Kidney epithelial cell (primary cell): Measurements from ENCODE around the gene SPAG17. TPM values are rescaled to one million over a fixed set of nuclear protein-coding genes. Genes with fewer than 3 reads are reported as not detected.
A peak's percentile ranks its signal among the peaks of the same experiment; 100 is the strongest.
"Not testable (repeated sequence)": the region's sequence is repeated elsewhere in the genome, so short reads cannot be mapped to it uniquely, and the experiment has no call there.

Experiments used
- DNase-seq: peaks from one replicate; pipeline ENCODE4 v3.0.0-alpha.2; 2010; ENCODE audit warnings: low read depth
- H3K27me3 ChIP-seq: 2 replicates; pipeline ENCODE4 v1.6.0; 2011; ENCODE audit warnings: low read length; ENCODE audit not compliant: control insufficient read depth, insufficient read depth
- H3K36me3 ChIP-seq: 2 replicates; pipeline ENCODE4 v1.5.1; 2011; ENCODE audit warnings: low read length; ENCODE audit not compliant: control insufficient read depth, insufficient read depth
- H3K4me3 ChIP-seq: 2 replicates; pipeline ENCODE4 v1.5.1; 2011; ENCODE audit warnings: low read depth, mild to moderate bottlenecking, control low read depth, low read length
- total RNA-seq: library from RNA; depleted of rRNA; stranded (reverse); fragments of >200 nt; gene quantifications from 2 replicates; pipeline ENCODE4 v1.2.3, GENCODE V29; 2015
- TF ChIP-seq, protein P1 (sequence below): IDR thresholded peaks from 2 replicates; pipeline ENCODE4 v1.5.1; 2011; ENCODE audit warnings: mild to moderate bottlenecking, moderate library complexity, low read length, control low read depth, inconsistent platforms; ENCODE audit not compliant: insufficient read depth, poor library complexity, severe bottlenecking

The SPAG17 gene
- total RNA-seq, 1 donor from 2014 or later = 0.13 TPM

DNA sequence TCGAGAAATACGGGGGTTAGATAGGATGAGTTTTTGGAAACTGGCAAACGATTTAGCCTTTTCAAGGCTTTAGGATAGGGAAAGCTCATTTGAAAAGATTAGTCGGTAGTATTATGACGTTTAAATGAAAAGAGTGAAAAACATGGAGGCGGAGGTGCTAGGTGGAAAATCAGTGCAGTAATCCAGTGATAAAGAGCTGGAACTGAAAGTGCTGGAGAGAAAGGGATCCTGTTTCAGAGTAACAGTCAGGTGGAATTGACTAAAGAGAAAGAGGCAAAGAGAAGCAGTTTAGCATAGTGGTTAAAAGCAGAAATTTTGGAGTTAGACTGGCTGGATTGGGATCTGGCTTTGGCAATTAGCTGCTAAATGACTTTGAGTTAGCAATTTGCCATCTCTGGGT is 254.5 kb downstream of the SPAG17 start:
- Histone ChIP-seq H3K4me3 (peak overlapping the region; percentile 69), H3K36me3 (no peaks in the 10 kb centered on the region), H3K27me3 (no peaks in the 10 kb centered on the region)
- TF ChIP-seq, protein P1, sequence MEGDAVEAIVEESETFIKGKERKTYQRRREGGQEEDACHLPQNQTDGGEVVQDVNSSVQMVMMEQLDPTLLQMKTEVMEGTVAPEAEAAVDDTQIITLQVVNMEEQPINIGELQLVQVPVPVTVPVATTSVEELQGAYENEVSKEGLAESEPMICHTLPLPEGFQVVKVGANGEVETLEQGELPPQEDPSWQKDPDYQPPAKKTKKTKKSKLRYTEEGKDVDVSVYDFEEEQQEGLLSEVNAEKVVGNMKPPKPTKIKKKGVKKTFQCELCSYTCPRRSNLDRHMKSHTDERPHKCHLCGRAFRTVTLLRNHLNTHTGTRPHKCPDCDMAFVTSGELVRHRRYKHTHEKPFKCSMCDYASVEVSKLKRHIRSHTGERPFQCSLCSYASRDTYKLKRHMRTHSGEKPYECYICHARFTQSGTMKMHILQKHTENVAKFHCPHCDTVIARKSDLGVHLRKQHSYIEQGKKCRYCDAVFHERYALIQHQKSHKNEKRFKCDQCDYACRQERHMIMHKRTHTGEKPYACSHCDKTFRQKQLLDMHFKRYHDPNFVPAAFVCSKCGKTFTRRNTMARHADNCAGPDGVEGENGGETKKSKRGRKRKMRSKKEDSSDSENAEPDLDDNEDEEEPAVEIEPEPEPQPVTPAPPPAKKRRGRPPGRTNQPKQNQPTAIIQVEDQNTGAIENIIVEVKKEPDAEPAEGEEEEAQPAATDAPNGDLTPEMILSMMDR = no peak
- no peak for DNase-seq

DNA sequence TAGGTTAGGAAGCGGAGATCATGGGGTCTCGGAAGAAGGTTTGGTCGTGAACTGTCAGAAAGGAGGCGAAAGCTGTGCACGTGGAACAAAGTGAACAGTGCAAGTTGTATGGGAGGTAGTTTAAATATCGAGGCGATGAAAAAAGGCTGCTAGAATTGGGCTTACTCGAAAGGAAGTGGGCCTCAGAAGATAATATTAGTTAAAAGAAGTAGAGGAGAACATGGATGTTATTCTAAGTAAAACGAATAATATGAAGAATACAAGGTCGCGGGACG is 254.9 kb downstream of the SPAG17 start:
- Histone ChIP-seq H3K36me3 (no peaks in the 10 kb centered on the region), H3K4me3 (peak overlapping the region; percentile 69), H3K27me3 (no peaks in the 10 kb centered on the region)
- DNase-seq = no peak
- TF ChIP-seq, protein P1 = no peak

DNA sequence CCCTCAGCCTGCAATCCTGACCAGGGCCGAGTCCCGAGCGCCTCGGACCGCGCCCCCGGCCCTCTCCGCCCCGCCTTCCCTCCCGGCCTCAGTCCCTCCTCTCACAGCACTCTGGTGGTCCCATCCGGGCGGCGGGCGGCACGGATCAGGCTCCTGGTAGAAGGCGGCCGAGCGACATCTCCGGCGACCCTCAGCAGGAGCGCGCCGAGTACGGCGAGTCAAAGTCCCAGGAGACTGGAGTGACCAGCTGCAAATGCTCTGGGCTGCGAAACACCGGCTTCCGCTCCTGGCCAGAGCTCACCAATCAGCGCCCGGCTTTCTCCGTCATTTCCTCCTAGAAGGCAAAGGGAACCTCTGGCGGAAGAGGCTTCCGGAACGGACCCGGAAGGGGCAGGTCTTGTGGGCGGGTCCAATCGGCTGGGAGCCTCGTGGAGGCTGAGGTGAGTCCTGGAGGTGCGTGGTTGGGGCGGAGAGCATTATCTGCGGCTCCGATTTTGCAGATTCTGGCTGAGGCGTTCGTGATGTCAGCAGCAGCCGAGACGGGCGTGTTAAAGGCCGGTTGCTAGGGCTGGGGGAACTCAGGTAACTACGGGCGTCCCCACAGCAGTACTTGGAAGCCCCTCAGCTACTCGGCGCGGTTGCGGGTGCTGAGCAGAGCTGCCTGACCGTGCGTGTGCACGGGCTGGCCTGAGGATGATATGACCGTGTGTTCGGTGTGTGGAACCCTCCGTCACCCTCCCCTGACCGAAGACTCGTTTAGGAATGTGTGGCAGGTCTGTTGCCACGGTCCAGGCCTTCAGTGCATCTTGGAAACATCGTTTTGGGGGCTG is 255.5 kb downstream of the SPAG17 start, which contains the start of the genes GDAP2 and WDR3:
Gene GDAP2, minus strand, starts transcription at position 279 of the 830 bp plus-strand sequence. CDS start 9,264 bp downstream, outside the sequence.
Gene WDR3, plus strand, starts transcription at position 397 of the 830 bp plus-strand sequence. CDS start 3,581 bp downstream, outside the sequence.
- Histone ChIP-seq H3K27me3 (no peaks in the 10 kb centered on the region), H3K4me3 (peak within 1 kb of the TSS; percentile 69), H3K36me3 (no peaks in the 10 kb centered on the region)
- TF ChIP-seq, protein P1 = no peak
- DNase-seq = peak; percentile 96

DNA sequence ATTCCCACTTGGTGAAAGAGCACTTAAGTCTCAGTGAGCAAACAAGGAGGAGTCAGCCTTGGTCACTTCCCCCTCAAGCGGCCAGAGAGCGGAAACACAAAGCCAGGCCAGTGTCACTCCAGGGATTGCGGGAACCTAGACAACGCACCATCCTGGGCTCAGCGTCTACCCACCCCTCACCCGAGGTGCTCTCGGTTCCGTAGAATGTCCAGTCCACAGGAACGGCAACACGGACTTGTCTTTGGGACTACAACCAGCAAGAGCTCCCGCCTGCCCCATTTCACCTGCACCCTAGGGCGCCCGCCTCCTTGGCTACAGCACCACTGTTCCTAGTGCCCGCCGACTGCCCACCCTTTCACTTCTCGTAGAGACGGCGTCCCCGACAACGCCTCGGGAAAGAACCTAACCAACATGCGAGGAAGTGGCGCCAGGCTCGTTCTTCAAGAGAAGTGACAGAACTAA is 256.1 kb downstream of the SPAG17 start:
- DNase-seq = peak; percentile 19
- Histone ChIP-seq H3K4me3 (peak overlapping the region; percentile 69), H3K36me3 (no peaks in the 10 kb centered on the region), H3K27me3 (no peaks in the 10 kb centered on the region)
- TF ChIP-seq, protein P1 = peak; percentile 20

DNA sequence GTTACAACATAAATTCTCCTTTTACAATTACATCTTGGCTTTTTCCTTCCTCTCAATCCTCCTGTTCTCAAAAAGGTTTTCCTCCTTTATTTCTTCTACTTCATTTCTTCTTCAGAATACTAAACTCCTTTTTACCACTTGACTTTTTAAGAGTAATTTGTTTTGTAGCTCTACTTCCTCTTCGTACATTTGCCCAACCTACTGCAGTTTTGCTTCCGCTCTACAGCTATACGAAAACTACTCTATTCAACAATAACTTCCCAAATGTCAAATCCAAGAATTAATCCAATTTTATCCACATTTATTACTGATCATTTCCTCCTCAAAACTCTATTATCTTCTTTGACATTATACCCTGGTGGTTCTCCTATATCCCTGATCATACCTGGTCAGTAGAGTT is 259.0 kb downstream of the SPAG17 start:
- H3K27me3 ChIP-seq = no peaks in the 10 kb centered on the region
- TF ChIP-seq, protein P1 = no peak
- no peaks in the 10 kb centered on the region for H3K36me3 ChIP-seq
- no peak overlapping the region for H3K4me3 ChIP-seq
- DNase-seq = no peak

DNA sequence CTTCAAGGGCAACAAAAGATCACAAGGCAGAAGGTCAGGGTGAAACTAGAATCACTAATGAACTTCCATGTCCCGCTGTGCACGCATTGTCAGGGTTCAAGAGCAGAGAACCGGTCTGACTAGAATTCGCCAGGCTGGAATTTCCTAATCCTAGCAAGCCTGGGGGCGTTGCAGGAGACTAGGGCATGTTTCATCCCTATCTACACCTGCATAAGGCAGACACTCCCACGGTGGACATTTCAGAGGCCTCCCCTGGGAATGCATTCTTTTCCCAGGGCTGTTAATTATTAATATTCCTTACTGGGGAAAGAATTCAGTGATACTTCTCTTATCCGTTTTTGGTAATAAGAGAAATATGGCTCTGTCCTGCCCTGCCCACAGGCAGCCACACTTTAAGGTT is 262.3 kb downstream of the SPAG17 start:
- not testable (repeated sequence) for H3K27me3 ChIP-seq, H3K4me3 ChIP-seq, H3K36me3 ChIP-seq, DNase-seq
